AG10803 (cell line): ENCODE measurements around the gene RASGEF1C.

Experiments
- DNase-seq: peaks from one replicate; pipeline ENCODE4 v3.0.0; 2010; ENCODE audit warnings: low read depth
- H3K4me3 ChIP-seq: 2 replicates; pipeline ENCODE4 v1.5.1; 2011; ENCODE audit warnings: mild to moderate bottlenecking, low read length, control low read depth
- CTCF ChIP-seq: conservative IDR thresholded peaks from 2 replicates; pipeline ENCODE4 v1.5.1; 2011; ENCODE audit warnings: mild to moderate bottlenecking, low read length, control low read depth, inconsistent platforms

The RASGEF1C gene

GRCh38 chr5:180075703-180076102 lies 133.3 kb downstream of the RASGEF1C start:
- no peak for DNase-seq
- no peak for TF ChIP-seq CTCF
- no peak overlapping the region for H3K4me3 ChIP-seq

GRCh38 chr5:180074462-180074861 lies 134.5 kb downstream of the RASGEF1C start:
- TF ChIP-seq CTCF: no peak
- DNase-seq: no peak
- H3K4me3 ChIP-seq: no peak overlapping the region

- no peak for DNase-seq
- no peak for TF ChIP-seq CTCF
- H3K4me3 ChIP-seq: no peak overlapping the region
These were observed 136.5 kb downstream of the RASGEF1C start for GRCh38 chr5:180072556-180072955.

GRCh38 chr5:180072256-180072548 lies 136.8 kb downstream of the RASGEF1C start:
- TF ChIP-seq CTCF: no peak
- H3K4me3 ChIP-seq: no peak overlapping the region

GRCh38 chr5:180071531-180072255 lies 137.3 kb downstream of the RASGEF1C start, which contains the start of gene RNF130:
Gene RNF130, minus strand, starts transcription at chr5:180071759. Its CDS starts 57 bp downstream, at chr5:180071702.
- H3K4me3 ChIP-seq: peak within 1 kb of the TSS; percentile 79
- no peak for TF ChIP-seq CTCF
- DNase-seq: peak; percentile 92

More at GRCh38 chr5:180072256-180072548, 136.8 kb downstream of the RASGEF1C start:
- no peak for DNase-seq

- no peak for TF ChIP-seq CTCF
- peak; percentile 58 for DNase-seq
- H3K4me3 ChIP-seq: peak overlapping the region; percentile 79
These were observed 138.1 kb downstream of the RASGEF1C start for GRCh38 chr5:180070756-180071530.
